Activated CD8-positive, alpha-beta T cell treated with anti-CD3 and anti-CD28 coated beads for 36 hours (primary cell): Measurements from ENCODE around the gene COQ9. TPM values are rescaled to one million over a fixed set of nuclear protein-coding genes. Genes with fewer than 3 reads are reported as not detected.

Experiments used
- ATAC-seq: fragments of 200-7000 bp; cut with Tn5 transposase; one replicate; pipeline ENCODE4 v1.10.0; 2021; ENCODE audit warnings: mild to moderate bottlenecking, moderate library complexity
- CTCF ChIA-PET: fragments of 350-600 bp; sonication (Branson Sonifier 250); formaldehyde crosslinking; loops from one replicate; lab custom pipeline; 2021; ENCODE audit warnings: antibody characterized with exemption; lab: Charles Lee
- POLR2A ChIA-PET: fragments of 350-600 bp; sonication (Branson Sonifier 250); formaldehyde crosslinking; loops from one replicate; lab custom pipeline; 2021; ENCODE audit warnings: antibody characterized with exemption; lab: Charles Lee
- DNase-seq: peaks from one replicate; pipeline ENCODE4 v3.0.0-alpha.2; 2020
- H3K27ac Mint-ChIP-seq: one replicate; pipeline ENCODE4 v1.8.0; 2021; ENCODE audit warnings: mild to moderate bottlenecking, mixed read lengths
- H3K27me3 Mint-ChIP-seq: one replicate; pipeline ENCODE4 v1.8.0; 2021; ENCODE audit warnings: mixed read lengths
- H3K36me3 Mint-ChIP-seq: one replicate; pipeline ENCODE4 v1.8.0; 2021; ENCODE audit warnings: low read depth, mixed read lengths
- H3K4me1 Mint-ChIP-seq: one replicate; pipeline ENCODE4 v1.8.0; 2021; ENCODE audit warnings: low read depth, mixed read lengths
- H3K4me3 Mint-ChIP-seq: one replicate; pipeline ENCODE4 v1.8.0; 2021; ENCODE audit warnings: mild to moderate bottlenecking, moderate library complexity, mixed read lengths
- H3K9me3 Mint-ChIP-seq: one replicate; pipeline ENCODE4 v1.8.0; 2021; ENCODE audit warnings: mixed read lengths
- CTCF ChIP-seq: fragments of 200-600 bp; IDR thresholded peaks from one replicate; pipeline ENCODE4 v1.8.0; 2022; ENCODE audit warnings: antibody characterized with exemption, mild to moderate bottlenecking
- intact Hi-C: fragments of 100-400 bp; cut with micrococcal nuclease; formaldehyde crosslinking; loops from one replicate; pipeline ENCODE4 v1.10.0; 2022
- total RNA-seq, 2 experiments: library from RNA; stranded (reverse); gene quantifications; one replicate each; pipeline ENCODE4 v1.2.3, GENCODE V29; 2021

The COQ9 gene
- total RNA-seq, 2 experiments from 2014 or later = 39.3 to 39.6 TPM

GRCh38 chr16:57474671-57475661 is 27.7 kb downstream of the COQ9 start:
- no peaks in the 10 kb centered on the region for H3K27me3 Mint-ChIP-seq
- TF ChIP-seq CTCF = no peak
- intact Hi-C loops = no loop called here
- ATAC-seq = no peak
- ChIA-PET POLR2A (interaction anchor here (0.6 to 6.9 kb wide), 8 partner anchors 10 to 63 kb away, joined by 3 to 29 read pairs (median 4); partner anchors contain the start of genes DOK4 and POLR2C), CTCF (interaction anchor here (0.7 to 8.2 kb wide), 20 partner anchors 8 to 101 kb away, joined by 3 to 71 read pairs (median 4); partner anchors contain the start of genes DOK4 and POLR2C)
- H3K4me1 Mint-ChIP-seq = peaks cover 15% of the 10 kb centered on the region
- peak overlapping the region; percentile 66 for H3K27ac Mint-ChIP-seq
- H3K4me3 Mint-ChIP-seq = no peak overlapping the region
- no peak for DNase-seq
- H3K9me3 Mint-ChIP-seq = no peaks in the 10 kb centered on the region
- peaks cover 3% of the 10 kb centered on the region for H3K36me3 Mint-ChIP-seq

- H3K36me3 Mint-ChIP-seq = no peaks in the 10 kb centered on the region
- intact Hi-C loops = loop anchor here (2.0 kb wide), 1 partner anchor 43 kb away; no protein-coding TSS in a partner anchor
- peaks cover 15% of the 10 kb centered on the region for H3K4me1 Mint-ChIP-seq
- ATAC-seq = peak; percentile 98
- H3K4me3 Mint-ChIP-seq = peak overlapping the region; percentile 22
- CTCF ChIA-PET = interaction anchor here (0.7 to 8.2 kb wide), 17 partner anchors 9 to 101 kb away, joined by 3 to 71 read pairs (median 4); partner anchors contain the start of gene DOK4
- POLR2A ChIA-PET = interaction anchor here (0.8 to 6.9 kb wide), 4 partner anchors 9 to 25 kb away, joined by 3 to 29 read pairs (median 4); partner anchors contain the start of gene POLR2C
- H3K27me3 Mint-ChIP-seq = no peaks in the 10 kb centered on the region
- peak; percentile 97 for TF ChIP-seq CTCF
- H3K27ac Mint-ChIP-seq = peak overlapping the region; percentile 48
- no peaks in the 10 kb centered on the region for H3K9me3 Mint-ChIP-seq
- peak; percentile 93 for DNase-seq
Measured at GRCh38 chr16:57475711-57476339, 28.5 kb downstream of the COQ9 start.

DNA sequence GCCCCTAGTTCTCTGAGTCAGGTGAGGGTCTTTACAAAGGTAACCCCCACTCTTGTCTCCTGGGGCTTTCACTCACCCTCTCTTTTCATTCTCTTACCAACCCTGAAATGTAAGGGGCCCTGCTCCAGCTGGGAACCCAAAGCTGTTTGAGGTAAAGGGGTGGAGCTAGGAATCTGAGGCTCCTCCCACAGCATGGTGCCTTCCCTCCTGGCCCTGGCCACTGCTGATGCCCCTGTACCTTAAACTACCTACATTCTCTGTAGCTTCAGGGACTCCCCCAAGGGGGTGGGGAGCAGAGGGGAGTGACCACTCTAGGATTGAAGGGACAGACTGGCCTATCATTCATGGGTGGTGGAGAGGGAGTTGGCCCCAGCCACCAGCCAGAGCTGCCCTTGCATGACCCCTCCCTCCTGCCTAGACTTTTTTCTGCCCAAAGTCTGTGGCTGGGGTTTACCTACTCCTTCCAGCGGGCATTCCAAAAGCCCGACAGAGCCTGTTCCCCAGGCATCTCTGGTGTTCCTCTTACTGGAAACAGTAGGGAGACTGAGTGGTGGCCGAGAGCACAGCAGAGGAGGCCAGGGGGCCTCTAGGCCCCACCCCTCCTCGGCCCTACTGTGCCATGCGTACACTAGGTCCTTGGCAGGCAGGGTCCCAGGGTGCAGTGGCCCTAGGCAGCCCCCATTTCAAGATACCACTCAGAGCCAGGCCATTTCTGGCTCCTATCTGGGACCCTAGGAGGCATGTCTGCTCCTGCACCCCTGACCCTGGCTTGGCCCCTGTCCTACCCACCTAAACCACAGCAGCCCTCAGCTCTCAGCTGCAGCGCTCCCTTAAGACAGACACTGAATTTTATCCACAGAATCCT is 29.5 kb downstream of the COQ9 start:
- Mint-ChIP-seq H3K36me3 (no peaks in the 10 kb centered on the region), H3K27me3 (no peaks in the 10 kb centered on the region), H3K4me3 (no peak overlapping the region), H3K9me3 (no peaks in the 10 kb centered on the region), H3K27ac (peak overlapping the region; percentile 20), H3K4me1 (peaks cover 15% of the 10 kb centered on the region)
- CTCF ChIA-PET = interaction anchor here (0.7 to 8.2 kb wide), 3 partner anchors 9 to 42 kb away, joined by 3 to 71 read pairs (median 4); partner anchors contain the start of gene DOK4
- TF ChIP-seq CTCF = no peak
- ATAC-seq (no peak), DNase-seq (peak; percentile 36)
- intact Hi-C loops = loop anchor here (2.0 kb wide), 1 partner anchor 42 kb away; no protein-coding TSS in a partner anchor
- POLR2A ChIA-PET = interaction anchor here (1.0 to 6.9 kb wide), 4 partner anchors 8 to 14 kb away, joined by 3 to 29 read pairs (median 5); partner anchors contain the start of gene POLR2C

- DNase-seq (no peak), ATAC-seq (no peak)
- no peak overlapping the region for H3K4me3 Mint-ChIP-seq
- H3K27ac Mint-ChIP-seq = no peak overlapping the region
- peaks cover 15% of the 10 kb centered on the region for H3K4me1 Mint-ChIP-seq
- H3K36me3 Mint-ChIP-seq = no peaks in the 10 kb centered on the region
- ChIA-PET CTCF (interaction anchor here (1.3 to 8.2 kb wide), 2 partner anchors 15 to 41 kb away, joined by 4 to 71 read pairs; partner anchors contain the start of gene POLR2C), POLR2A (interaction anchor here (0.7 to 1.3 kb wide), 2 partner anchors 12 to 15 kb away, joined by 3 to 5 read pairs; partner anchors contain the start of gene POLR2C)
- intact Hi-C loops = loop anchor here (2.0 kb wide), 1 partner anchor 41 kb away; no protein-coding TSS in a partner anchor
- no peaks in the 10 kb centered on the region for H3K9me3 Mint-ChIP-seq
- TF ChIP-seq CTCF = no peak
- no peaks in the 10 kb centered on the region for H3K27me3 Mint-ChIP-seq
Measured at GRCh38 chr16:57477531-57478202, 30.4 kb downstream of the COQ9 start.
